HEK293T (cell line): ENCODE measurements around the gene GRAPL.
"Not testable (repeated sequence)": the region's sequence is repeated elsewhere in the genome, so short reads cannot be mapped to it uniquely, and the experiment has no call there.

Experiments used
- ELF4 ChIP-seq: fragments of 450-650 bp; IDR thresholded peaks from 2 replicates; pipeline ENCODE4 v1.6.1; 2017; ENCODE audit warnings: antibody characterized with exemption
- FOXA1 ChIP-seq: fragments of 450-650 bp; IDR thresholded peaks from 2 replicates; pipeline ENCODE4 v1.6.1; 2016; ENCODE audit warnings: mild to moderate bottlenecking
- HDGF ChIP-seq: fragments of 450-650 bp; IDR thresholded peaks from 2 replicates; pipeline ENCODE4 v1.6.1; 2017; ENCODE audit warnings: antibody characterized with exemption, borderline replicate concordance
- LEF1 ChIP-seq: fragments of 450-650 bp; IDR thresholded peaks from 2 replicates; pipeline ENCODE4 v1.6.1; 2017; ENCODE audit warnings: mild to moderate bottlenecking, borderline replicate concordance
- SP1 ChIP-seq: fragments of 450-650 bp; IDR thresholded peaks from 2 replicates; pipeline ENCODE4 v1.6.1; 2017
- TARDBP ChIP-seq: fragments of 450-650 bp; IDR thresholded peaks from 2 replicates; pipeline ENCODE4 v1.6.1; 2016
- ZNF384 ChIP-seq: fragments of 450-650 bp; IDR thresholded peaks from 2 replicates; pipeline ENCODE4 v1.6.1; 2016
- TF ChIP-seq, protein P1 (sequence below): fragments of 450-650 bp; IDR thresholded peaks from 2 replicates; pipeline ENCODE4 v1.6.1; 2016

DNA sequence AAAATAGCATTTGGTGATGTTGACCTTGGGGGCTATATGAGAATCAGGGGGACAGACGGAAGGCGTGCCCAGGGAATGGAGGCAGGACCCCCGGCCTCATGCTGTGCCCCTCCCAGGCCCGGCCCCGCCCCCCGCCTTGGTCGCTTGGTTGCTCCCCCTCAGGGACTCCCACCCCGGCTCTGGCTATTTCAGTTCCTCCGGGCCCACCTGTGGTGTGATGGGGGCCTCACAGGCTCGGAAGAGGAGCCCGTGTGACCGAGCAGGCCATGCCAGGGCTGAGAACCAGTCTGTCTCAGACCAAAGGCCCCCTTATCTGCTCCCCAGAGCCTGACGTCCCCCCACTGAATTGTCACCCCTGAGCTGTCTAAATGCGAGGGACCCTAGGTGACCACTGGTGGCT is 4.4 kb downstream of the GRAPL start:
- TF ChIP-seq FOXA1, TARDBP, SP1, ELF4, HDGF, LEF1, ZNF384: not testable (repeated sequence)
- TF ChIP-seq, protein P1, sequence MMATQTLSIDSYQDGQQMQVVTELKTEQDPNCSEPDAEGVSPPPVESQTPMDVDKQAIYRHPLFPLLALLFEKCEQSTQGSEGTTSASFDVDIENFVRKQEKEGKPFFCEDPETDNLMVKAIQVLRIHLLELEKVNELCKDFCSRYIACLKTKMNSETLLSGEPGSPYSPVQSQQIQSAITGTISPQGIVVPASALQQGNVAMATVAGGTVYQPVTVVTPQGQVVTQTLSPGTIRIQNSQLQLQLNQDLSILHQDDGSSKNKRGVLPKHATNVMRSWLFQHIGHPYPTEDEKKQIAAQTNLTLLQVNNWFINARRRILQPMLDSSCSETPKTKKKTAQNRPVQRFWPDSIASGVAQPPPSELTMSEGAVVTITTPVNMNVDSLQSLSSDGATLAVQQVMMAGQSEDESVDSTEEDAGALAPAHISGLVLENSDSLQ = not testable (repeated sequence)
